Measurements from ENCODE around the gene CACNG4. TPM values are rescaled to one million over a fixed set of nuclear protein-coding genes. Genes with fewer than 3 reads are reported as not detected.

Gene CACNG4
- total RNA-seq, 4 donors from 2014 or later: 0.21 to 3.9 (median 0.26) TPM; not detected in 1

GRCh38 chr17:67016039-67016762 is 51.7 kb downstream of the CACNG4 start:
- Histone ChIP-seq H3K9me3 (no peaks in the 10 kb centered on the region), H3K4me3 (no peak overlapping the region), H3K36me3 (no peaks in the 10 kb centered on the region), H3K27me3 (no peaks in the 10 kb centered on the region), H3K4me1 (no peaks in the 10 kb centered on the region), H3K27ac (no peak overlapping the region)
- no peak for DNase-seq
- TF ChIP-seq CTCF (IDR thresholded peaks at IDR 0.05) (no peak), POLR2A (IDR thresholded peaks at IDR 0.05) (no peak)
- intact Hi-C loops (cut with DNase I; ENCODE audit: low total_unique reads): no loop called here

GRCh38 chr17:67017910-67018309 is 53.4 kb downstream of the CACNG4 start:
- no peak for DNase-seq
- intact Hi-C loops (cut with DNase I; ENCODE audit: low total_unique reads): no loop called here
- Histone ChIP-seq H3K36me3 (no peaks in the 10 kb centered on the region), H3K4me1 (no peaks in the 10 kb centered on the region), H3K27me3 (no peaks in the 10 kb centered on the region), H3K27ac (no peak overlapping the region), H3K4me3 (no peak overlapping the region), H3K9me3 (no peaks in the 10 kb centered on the region)
- TF ChIP-seq POLR2A (IDR thresholded peaks at IDR 0.05) (no peak), CTCF (IDR thresholded peaks at IDR 0.05) (no peak)

GRCh38 chr17:67018471-67019434 is 54.2 kb downstream of the CACNG4 start:
- H3K9me3 ChIP-seq: no peaks in the 10 kb centered on the region
- H3K4me1 ChIP-seq: no peaks in the 10 kb centered on the region
- no peak for TF ChIP-seq CTCF (IDR thresholded peaks at IDR 0.05)
- no peak for TF ChIP-seq POLR2A (IDR thresholded peaks at IDR 0.05)
- no peaks in the 10 kb centered on the region for H3K36me3 ChIP-seq
- H3K4me3 ChIP-seq: no peak overlapping the region
- DNase-seq: no peak
- H3K27me3 ChIP-seq: no peaks in the 10 kb centered on the region
- no peak overlapping the region for H3K27ac ChIP-seq
- intact Hi-C loops (cut with DNase I; ENCODE audit: low total_unique reads): no loop called here

GRCh38 chr17:67019809-67020208 is 55.3 kb downstream of the CACNG4 start:
- DNase-seq: no peak
- Histone ChIP-seq H3K4me1 (no peaks in the 10 kb centered on the region), H3K27ac (no peak overlapping the region), H3K9me3 (no peaks in the 10 kb centered on the region), H3K27me3 (no peaks in the 10 kb centered on the region), H3K36me3 (no peaks in the 10 kb centered on the region), H3K4me3 (no peak overlapping the region)
- intact Hi-C loops (cut with DNase I; ENCODE audit: low total_unique reads): no loop called here
- TF ChIP-seq CTCF (IDR thresholded peaks at IDR 0.05) (no peak), POLR2A (IDR thresholded peaks at IDR 0.05) (no peak)

- H3K9me3 ChIP-seq: no peaks in the 10 kb centered on the region
- intact Hi-C loops (cut with DNase I; ENCODE audit: low total_unique reads): no loop called here
- H3K4me3 ChIP-seq: no peak overlapping the region
- no peak for DNase-seq
- no peaks in the 10 kb centered on the region for H3K4me1 ChIP-seq
- no peaks in the 10 kb centered on the region for H3K27me3 ChIP-seq
- no peaks in the 10 kb centered on the region for H3K36me3 ChIP-seq
- TF ChIP-seq CTCF (IDR thresholded peaks at IDR 0.05): no peak
- TF ChIP-seq POLR2A (IDR thresholded peaks at IDR 0.05): no peak
- H3K27ac ChIP-seq: no peak overlapping the region
These were observed 55.8 kb downstream of the CACNG4 start for GRCh38 chr17:67020293-67020766.

Data from uterus (tissue), 4 donors.